Esophagus muscularis mucosa (tissue), 4 donors: ENCODE data around the gene ELANE.

Experiments used
- EP300 ChIP-seq: sonication (generic); formaldehyde crosslinking; IDR thresholded peaks from one replicate; pipeline ENCODE4 v1.6.1; 2017; ENCODE audit warnings: antibody characterized with exemption
- POLR2A ChIP-seq: fragments of 450-650 bp; IDR thresholded peaks from one replicate; pipeline ENCODE4 v1.6.1; 2017; ENCODE audit warnings: antibody characterized with exemption, moderate library complexity, mild to moderate bottlenecking, low read depth
- TF ChIP-seq, protein P1 (sequence below), 3 experiments: fragments of 200-600 bp in 2 of 3; fragments of 450-650 bp in 1 of 3; sonication (generic) in 2 of 3; IDR thresholded peaks; one replicate each; pipeline ENCODE4 v1.5.1; 2017 to 2019; ENCODE audit warnings: antibody characterized with exemption in 3 of 3, mild to moderate bottlenecking in 2 of 3, moderate library complexity in 1 of 3

- TF ChIP-seq, protein P1, sequence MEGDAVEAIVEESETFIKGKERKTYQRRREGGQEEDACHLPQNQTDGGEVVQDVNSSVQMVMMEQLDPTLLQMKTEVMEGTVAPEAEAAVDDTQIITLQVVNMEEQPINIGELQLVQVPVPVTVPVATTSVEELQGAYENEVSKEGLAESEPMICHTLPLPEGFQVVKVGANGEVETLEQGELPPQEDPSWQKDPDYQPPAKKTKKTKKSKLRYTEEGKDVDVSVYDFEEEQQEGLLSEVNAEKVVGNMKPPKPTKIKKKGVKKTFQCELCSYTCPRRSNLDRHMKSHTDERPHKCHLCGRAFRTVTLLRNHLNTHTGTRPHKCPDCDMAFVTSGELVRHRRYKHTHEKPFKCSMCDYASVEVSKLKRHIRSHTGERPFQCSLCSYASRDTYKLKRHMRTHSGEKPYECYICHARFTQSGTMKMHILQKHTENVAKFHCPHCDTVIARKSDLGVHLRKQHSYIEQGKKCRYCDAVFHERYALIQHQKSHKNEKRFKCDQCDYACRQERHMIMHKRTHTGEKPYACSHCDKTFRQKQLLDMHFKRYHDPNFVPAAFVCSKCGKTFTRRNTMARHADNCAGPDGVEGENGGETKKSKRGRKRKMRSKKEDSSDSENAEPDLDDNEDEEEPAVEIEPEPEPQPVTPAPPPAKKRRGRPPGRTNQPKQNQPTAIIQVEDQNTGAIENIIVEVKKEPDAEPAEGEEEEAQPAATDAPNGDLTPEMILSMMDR (IDR thresholded peaks at IDR 0.05) = no peak
- TF ChIP-seq POLR2A = no peak
- TF ChIP-seq EP300 = no peak
Observed at GRCh38 chr19:843836-844545, 8.1 kb upstream of the ELANE start.
